GM19395 (cell line): Measurements from ENCODE around the gene LGALS12.
A peak's percentile ranks its signal among the peaks of the same experiment; 100 is the strongest.
"Not testable (repeated sequence)": the region's sequence is repeated elsewhere in the genome, so short reads cannot be mapped to it uniquely, and the experiment has no call there.

Source experiments
- ATAC-seq: cut with Tn5 transposase; IDR thresholded peaks from one replicate; pipeline ENCODE4 v1.9.1; 2021; ENCODE audit warnings: mild to moderate bottlenecking, moderate library complexity; ENCODE audit not compliant: unreplicated experiment

Gene LGALS12

DNA sequence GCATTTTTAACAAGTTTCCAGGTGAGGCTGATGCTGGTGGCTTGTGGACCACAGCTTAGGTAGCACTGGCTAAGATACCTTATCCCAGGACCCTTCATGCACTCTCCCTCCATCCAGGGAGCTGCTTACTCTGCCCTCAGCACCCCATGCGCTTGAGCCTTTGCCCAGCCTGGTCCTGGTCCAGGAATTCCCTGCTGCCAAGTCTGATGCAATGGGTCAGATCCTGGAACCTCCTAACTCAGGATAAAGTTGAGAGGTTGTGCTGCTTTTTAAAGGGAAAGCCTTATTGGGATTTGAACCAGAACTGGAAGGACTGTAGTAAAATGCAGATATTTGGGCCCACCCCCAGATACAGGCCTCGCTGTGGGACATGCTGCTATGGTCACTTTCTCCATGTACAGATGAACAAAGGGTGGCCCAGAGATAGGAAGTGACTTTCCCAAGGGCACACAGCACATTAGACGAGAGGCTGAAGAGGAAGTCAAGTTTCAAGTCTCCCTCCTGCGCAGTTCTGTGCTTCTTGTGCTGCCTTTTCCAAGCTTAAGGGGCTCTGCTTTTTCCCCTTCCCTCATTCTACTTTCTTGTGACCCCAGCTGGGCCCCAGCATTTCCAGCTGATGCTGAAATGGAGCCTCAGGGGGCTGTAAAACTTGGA is 824 bp upstream of the LGALS12 start:
- no peak for ATAC-seq

DNA sequence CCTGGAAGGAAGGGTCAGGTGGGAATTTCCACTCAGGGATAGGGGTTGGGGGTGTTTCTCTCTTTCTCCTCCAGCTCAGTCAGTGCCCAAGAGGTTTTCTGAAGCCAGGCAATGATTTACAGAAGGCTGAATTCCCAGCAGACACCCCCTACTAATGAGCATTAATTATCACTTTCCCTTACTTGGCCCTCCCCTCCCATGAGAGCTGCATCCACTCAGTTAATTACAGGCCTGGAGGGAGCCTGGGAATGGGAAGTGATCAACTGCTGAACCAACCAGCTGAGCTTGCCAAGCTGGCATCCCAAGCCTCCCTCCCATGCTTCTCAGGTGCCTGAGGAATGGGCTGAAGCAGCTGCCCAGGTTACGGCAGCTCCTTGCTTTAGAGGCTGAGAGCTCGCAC is 992 bp downstream of the LGALS12 start:
- ATAC-seq, result no peak

DNA sequence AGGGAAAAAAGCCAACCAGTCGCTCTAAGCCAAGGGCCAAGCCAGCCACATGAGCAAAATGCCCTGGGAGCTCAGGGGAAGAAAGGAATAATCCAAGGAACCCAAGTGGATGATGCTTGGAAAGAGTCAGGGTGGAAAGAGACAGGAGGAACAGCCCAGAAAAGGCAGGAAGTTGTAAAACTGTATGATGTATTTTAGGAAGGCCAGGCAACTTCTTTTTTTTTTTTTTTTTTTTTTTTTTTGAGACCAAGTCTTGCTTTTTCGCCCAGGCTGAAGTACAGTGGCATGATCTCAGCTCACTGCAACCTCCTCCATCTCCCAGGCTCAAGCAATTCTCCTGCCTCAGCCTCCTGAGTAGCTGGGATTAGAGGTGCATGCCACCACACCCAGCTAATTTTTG is 1.6 kb downstream of the LGALS12 start:
- no peak for ATAC-seq

DNA sequence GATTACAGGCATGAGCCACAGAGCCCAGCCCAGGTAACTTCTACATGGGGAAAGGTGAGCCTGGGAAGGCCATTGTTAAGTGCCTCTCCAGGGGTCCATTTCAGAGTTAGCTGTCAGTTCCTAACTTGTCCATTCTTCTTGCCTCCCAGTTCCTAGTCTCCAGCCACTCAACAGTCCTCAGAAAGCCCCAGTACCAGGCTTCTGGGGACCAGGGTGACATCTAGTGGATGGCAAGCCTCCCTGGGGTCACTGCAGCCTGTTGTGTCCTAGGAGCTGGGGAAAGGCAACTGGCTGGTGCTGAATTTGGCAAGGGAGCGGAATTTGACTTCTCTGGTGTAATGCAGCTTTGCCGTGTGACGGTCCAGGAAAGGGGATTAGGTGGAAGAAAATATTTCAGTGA is 2.1 kb downstream of the LGALS12 start:
- no peak for ATAC-seq

DNA sequence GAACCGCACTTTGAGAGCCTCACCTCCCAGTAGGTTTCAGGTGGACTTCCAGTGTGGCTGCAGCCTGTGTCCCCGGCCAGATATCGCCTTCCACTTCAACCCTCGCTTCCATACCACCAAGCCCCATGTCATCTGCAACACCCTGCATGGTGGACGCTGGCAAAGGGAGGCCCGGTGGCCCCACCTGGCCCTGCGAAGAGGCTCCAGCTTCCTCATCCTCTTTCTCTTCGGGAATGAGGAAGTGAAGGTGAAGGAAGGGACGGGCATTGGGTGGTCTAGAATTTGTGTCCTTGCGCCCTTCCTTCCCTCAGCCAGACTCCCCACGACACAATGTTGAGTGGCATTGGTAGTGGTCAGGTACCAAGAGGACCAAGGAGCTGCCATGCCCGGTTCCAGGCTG is 2.9 kb downstream of the LGALS12 start:
- ATAC-seq, result no peak

DNA sequence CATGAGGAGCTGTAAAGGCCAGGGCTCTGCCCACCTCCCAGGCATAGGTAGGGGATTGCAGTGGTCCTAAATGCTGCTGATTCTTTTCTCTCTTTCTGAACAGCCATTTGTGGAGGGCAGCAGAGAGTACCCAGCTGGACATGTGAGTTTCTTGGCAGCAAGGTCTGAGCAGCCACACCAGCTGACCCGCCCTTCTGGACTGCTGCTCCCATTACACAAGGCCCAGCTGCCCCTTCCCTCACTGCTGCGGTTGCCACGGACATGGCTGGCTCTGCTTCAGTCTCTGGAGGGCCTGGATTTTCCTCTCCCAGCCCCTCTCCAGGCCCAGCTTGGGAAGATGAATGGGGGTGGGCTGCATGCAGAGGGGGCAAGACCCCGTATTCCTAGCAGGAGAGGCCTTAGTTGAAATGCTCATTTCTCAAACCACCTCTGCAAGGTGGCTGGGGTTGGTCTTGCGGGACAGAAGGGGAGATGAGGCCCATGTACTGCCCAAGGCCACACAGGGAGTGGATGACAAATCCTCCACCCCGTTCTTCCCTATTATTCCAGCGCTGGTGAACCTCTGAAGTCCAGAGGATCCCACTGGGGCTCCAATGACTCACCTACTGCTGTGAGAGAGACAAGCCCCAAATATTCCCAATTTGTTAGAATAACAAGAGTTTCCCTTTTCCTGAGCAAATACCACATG is 4.6 kb downstream of the LGALS12 start:
- no peak for ATAC-seq

DNA sequence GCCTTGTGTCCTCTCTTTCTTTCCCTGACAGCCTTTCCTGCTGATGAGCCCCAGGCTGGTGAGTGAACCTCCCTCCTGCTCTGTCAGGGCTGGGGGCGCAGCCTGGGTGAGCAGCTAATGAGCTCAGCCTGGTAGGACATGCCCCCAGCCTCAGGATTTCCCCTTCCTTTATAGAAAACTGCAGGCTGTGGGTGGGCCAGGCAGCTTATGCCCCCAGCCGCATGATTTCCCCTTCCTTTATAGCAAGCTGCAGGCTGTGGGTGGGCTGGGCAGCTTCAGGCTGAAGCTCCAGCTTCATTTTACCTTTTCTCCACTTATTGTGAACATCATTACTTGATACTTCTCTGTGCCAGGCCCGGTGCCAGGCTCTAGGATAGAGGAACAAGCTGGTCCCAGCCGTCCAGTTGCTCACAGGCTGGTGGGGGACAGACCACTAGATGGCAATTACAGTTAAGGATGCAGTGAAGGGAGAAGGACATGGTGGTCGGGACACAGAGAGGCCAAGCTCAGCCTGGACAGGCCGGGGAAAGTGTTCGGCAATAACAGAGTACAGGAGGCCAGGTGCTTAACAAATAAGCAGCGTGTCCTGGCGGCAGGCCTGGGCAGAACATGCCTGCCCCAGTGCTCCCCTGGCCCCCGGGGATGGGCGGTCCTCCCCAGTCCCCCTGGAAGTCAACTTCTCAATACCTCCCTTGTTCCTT is 5.3 kb downstream of the LGALS12 start:
- ATAC-seq, result no peak

DNA sequence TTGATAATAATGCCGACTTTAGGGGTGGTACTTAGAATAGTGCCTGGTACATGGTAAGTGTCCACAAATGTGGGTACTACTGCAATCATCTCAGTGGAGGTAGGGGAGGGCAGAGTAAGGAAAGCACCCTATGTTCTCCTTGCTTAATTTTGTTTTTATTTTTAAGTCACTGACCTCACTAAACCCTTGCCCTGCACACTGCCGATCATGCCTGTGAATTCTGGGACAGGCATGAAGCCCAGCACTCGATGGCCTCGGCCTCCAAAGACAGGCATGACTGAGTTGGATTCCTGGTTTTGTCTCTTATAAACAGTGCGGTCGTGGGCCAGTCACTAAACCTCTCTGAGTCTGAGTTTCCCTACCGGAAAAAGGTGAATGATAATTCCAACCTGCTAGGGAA is 6.9 kb downstream of the LGALS12 start:
- ATAC-seq, result no peak

DNA sequence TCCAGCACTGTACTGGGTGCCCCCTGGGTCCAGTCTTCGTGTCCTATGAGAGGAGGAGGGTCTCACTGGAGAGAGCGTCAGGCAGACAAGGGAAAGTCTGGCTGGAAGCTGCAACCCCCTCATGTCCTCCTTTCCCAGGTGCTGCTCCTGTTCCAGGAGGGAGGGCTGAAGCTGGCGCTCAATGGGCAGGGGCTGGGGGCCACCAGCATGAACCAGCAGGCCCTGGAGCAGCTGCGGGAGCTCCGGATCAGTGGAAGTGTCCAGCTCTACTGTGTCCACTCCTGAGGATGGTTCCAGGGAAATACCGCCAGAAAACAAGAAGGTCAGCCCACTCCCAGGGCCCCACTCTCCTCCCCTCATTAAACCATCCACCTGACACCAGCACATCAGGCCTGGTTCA is 10.2 kb downstream of the LGALS12 start:
- no peak for ATAC-seq

DNA sequence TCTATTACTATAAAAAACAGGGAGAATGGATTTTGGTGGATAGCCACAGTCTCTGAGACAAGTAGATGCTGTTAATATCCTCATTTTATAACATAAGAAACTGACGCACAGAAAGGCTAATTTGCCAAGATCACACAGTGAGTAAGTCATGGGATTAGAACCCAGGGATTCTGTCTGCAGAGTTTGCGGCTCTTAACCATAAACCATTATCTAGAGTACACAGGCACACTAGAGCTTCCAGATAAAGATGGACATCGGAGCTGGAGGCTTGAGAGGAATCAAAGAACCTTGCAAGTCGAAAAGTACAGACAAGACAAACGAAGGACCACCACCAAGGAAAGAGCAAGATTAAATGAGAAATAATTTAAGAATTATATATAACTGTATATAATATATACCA is 11.3 kb downstream of the LGALS12 start:
- ATAC-seq, result no peak

DNA sequence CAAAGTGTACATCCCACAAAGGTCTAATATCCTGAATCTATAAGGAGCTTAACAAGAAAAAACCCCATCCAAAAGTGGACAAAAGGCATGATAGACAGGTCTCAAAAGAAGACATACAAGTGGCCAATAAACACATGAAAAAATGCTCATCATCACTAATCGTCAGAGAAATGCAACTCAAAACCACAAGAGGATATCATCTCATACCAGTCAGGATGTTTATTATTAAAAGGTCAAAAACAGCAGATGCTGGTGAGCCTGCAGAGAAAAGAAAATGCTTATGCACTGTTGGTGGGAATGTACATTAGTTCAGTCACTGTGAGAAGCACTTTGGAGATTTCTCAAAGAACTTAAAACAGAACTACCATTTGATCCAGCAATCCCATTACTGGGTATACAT is 12.7 kb downstream of the LGALS12 start:
- no peak for ATAC-seq

DNA sequence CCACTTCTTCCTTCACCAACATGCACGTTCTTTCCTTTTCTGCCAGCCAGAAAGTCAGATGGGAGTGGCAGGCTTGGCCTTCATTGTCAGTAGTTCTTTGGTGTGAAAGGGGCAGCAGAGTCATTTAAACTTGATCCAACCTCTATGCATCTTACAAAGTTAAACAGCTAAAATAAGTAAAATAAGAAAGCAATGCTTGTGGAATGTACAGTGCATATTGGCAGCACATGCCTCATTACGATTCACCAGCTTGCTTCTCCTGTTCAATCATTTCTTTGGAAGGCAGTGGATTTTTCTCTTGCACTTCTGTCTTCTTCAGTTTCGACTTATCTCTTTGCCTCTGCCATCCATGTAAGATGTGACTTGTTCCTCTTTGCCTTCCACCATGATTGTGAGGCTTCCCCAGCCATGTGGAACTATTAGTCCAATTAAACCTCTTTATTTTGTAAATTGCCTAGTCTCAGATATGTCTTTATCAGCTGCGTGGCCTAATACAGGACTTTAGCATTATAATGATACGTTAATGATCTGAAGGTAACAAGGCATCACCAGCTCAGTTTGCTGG is 14.8 kb downstream of the LGALS12 start:
- no peak for ATAC-seq

DNA sequence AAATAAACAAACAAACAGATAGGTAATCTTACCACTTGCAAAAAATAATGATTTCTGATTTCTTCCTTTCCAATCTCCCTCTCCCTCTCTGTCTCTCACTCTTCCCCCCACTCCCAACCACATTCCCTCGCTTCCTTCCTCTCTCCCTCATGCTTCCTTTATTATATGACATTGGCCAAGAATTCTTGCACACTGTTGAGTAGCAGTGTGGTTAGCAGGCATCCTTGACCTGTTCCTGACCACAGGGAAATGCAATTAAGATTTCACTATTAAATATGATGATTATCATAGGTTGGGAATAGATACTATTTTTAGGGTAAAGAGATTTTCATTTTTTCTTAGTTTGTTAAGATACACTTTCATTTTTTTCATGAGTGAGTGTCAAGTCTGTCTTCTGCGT is 16.0 kb downstream of the LGALS12 start:
- no peak for ATAC-seq

DNA sequence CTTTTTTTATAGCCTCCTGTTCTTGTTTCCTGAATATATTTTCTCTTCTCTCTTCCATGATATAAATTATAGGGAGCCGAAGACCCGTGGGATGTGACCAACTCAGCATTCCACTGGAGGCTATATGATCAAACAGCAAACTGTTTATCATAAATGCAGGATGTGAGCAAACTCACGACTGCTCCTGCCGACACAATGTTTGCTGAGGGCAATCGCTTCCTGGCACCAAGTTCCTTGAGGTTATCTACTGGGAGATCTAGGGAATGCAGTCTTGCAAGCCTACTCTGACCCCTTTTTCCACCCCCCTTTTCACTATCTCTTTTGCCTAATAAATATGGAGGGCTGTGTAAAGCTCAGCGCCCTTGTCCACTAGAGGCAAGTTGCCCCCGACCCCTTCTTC is 17.3 kb downstream of the LGALS12 start:
- no peak for ATAC-seq

DNA sequence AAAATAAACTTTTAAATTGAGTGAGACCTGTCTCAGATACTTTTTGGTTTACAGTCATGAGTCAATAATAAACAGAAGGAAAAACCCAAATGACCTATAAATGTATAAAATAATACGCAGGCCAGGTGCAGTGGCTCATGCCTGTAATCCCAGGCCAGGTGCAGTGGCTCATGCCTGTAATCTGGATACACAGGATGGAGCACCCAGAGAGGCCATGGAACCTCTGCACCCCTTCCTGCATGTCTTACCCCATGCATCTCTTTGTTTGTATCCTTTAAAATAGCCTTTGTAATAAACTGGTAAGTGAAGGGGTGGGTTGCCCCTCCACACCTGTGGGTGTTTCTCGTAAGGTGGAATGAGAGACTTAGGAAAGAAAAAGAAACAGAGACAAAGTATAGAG is 21.8 kb downstream of the LGALS12 start:
- no peak for ATAC-seq

DNA sequence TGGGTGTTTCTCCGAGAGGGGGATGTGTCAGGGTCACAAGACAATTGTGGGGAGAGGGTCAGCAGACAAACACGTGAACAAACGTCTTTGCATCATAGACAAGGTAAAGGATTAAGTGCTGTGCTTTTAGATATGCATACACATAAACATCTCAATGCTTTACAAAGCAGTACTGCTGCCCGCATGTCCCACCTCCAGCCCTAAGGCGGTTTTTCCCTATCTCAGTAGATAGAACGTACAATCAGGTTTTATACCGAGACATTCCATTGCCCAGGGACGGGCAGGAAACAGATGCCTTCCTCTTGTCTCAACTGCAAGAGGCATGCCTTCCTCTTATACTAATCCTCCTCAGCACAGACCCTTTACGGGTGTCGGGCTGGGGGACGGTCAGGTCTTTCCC is 22.3 kb downstream of the LGALS12 start:
- not testable (repeated sequence) for ATAC-seq

DNA sequence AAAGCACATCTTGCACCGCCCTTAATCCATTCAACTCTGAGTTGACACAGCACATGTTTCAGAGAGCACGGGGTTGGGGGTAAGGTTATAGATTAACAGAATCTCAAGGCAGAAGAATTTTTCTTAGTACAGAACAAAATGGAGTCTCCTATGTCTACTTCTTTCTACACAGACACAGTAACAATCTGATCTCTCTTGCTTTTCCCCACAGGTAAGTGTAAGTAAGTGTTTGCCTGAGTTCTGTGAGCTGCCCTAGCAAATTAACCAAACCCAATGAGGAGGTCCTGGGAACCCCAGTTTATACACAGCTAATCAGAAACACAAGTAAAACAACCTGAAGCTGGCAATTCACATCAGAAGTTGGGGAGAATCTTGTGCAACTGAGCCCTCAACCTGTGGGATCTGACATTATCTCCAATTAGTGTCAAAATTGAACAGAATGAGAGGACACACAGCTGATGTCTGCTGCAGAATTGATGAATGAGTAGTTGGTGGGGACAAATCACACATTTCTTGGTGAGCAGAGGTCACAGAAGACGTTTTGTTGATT is 22.9 kb downstream of the LGALS12 start:
- ATAC-seq, result not testable (repeated sequence)

DNA sequence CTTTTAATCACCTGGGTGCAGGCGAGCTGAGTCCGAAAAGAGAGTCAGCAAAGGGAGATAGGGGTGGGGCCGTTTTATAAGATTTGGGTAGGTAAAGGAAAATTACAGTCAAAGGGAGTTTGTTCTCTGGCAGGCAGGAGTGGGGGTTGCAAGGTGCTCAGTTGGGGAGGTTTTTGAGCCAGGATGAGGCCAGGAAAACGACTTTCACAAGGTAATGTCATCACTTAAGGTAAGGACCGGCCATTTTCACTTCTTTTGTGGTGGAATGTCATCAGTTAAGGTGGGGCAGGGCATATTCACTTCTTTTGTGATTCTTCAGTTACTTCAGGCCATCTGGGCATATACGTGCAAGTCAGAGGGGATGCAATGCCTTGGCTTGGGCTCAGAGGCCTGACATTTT is 23.5 kb downstream of the LGALS12 start:
- ATAC-seq, result not testable (repeated sequence)

DNA sequence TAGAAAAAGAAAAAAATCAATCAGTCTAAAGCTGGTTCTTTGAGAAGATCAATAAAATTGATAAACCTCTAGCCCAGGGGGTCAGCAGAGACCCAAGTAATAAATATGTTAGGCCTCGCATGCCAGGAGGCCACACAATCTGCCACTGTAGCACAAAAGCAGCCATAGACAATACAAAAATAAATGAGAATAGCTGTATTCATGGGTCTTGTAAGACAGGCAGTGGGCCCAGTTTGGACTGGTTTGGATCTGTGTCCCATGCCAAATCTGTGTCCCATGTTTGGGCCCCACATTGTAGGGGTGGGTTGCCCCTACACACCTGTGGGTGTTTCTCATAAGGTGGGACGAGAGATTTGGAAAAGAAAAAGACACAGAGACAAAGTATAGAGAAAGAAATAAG is 24.1 kb downstream of the LGALS12 start:
- no peak for ATAC-seq

DNA sequence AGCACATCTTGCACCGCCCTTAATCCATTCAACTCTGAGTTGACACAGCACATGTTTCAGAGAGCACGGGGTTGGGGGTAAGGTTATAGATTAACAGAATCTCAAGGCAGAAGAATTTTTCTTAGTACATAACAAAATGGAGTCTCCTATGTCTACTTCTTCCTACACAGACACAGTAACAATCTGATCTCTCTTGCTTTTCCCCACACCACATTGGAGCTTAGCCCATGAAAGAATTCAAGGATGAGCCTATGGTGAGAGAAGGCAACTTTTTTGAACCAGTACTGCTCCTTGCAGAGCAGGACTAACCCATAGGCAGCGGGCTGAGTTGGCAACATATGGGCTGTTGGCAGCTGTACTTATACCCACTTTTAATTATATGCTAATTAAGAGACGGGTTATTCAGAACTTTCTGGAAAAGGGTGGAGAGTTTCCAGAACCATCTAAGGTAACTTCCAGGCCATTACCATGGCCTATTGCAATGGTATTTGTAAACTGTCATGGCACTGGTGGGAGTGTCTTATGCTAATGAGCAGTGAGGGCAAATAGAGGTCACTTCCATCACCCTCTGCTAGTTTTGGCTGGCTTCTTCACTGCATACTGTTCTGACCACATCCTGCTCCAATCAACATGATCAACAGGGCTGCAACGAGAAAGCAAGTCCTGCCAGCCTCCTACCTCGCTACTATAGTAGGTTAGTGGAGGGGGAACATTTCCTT is 25.3 kb downstream of the LGALS12 start:
- ATAC-seq, result peak; percentile 73

DNA sequence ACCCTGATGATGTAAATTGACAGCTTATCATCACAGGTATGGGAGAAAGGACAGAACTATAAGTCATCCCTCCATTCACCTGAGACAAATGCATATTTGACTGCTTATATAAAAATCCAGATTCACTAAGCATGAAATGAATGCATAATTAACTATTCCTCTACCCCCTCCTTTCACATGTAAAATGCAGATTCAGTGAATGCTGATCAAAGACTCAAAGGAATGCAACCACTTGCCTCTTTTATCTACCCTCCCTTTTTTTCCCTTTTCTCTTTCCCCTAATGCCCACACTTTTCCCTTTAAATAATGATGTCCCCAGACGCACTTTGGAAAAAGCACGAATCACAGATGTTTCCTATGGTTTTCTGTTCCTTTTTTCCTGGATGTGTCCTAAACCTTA is 26.2 kb downstream of the LGALS12 start:
- no peak for ATAC-seq
